HCT116 (cell line): ENCODE data around the gene SLC44A4. TPM values are rescaled to one million over a fixed set of nuclear protein-coding genes. Genes with fewer than 3 reads are reported as not detected.

ENCODE experiments used
- ATAC-seq: fragments of 200-7000 bp; cut with Tn5 transposase; 2 replicates; pipeline ENCODE4 v1.9.1; 2020; ENCODE audit warnings: mild to moderate bottlenecking, moderate library complexity
- BruUV-seq: library from RNA; stranded (reverse); fragments of 400-500 nt; replicated peaks from 2 replicates; lab custom pipeline; 2021; lab: Mats Ljungman, UMichigan
- CTCF ChIA-PET: fragments of 300-600 bp; sonication (Branson Sonifier 250); formaldehyde crosslinking; loops from one replicate; lab custom pipeline; 2021; ENCODE audit warnings: antibody characterized with exemption; lab: Charles Lee
- POLR2A ChIA-PET: fragments of 300-600, 350-600 bp; sonication (Branson Sonifier 250); formaldehyde crosslinking; loops from one replicate; lab custom pipeline; 2021; ENCODE audit warnings: antibody characterized with exemption; lab: Charles Lee
- RAD21 ChIA-PET, 2 experiments: fragments of 300-600 bp; sonication (Branson Sonifier 250); formaldehyde crosslinking; loops; one replicate each; lab custom pipeline; 2023; ENCODE audit warnings: low total read pairs in 2 of 2; ENCODE audit not compliant: uncharacterized antibody in 2 of 2, unreplicated experiment in 2 of 2, low non-redundant PET in 1 of 2; lab: Charles Lee
- DNase-seq: peaks from one replicate; pipeline ENCODE4 v3.0.0-alpha.2; 2010; ENCODE audit warnings: low read depth, low spot score
- H2AFZ ChIP-seq: fragments of 200-600 bp; shearing (Covaris generic), sonication (generic); 2 replicates; pipeline ENCODE4 v1.6.1; 2017; ENCODE audit warnings: low read depth, mixed run types, mixed read lengths, antibody characterized with exemption, low read length; ENCODE audit not compliant: poor library complexity, severe bottlenecking
- H3K27ac ChIP-seq: 2 replicates; pipeline ENCODE4 v1.5.1; 2012; ENCODE audit warnings: low read depth, low read length
- H3K27me3 ChIP-seq: fragments of 200-600 bp; sonication (generic); 2 replicates; pipeline ENCODE4 v1.6.1; 2016; ENCODE audit warnings: mixed run types, low read length, mixed read lengths; ENCODE audit not compliant: insufficient read depth
- H3K36me3 ChIP-seq, 2 experiments: fragments of 200-500 bp in 1 of 2; fragments of 200-600 bp in 1 of 2; sonication (Bioruptor generic) in 1 of 2; sonication (generic) in 1 of 2; 2 replicates each; pipeline versions ENCODE4 v1.5.1 to v1.6.1; 2014 to 2016; ENCODE audit warnings: low read length in 2 of 2, inconsistent platforms in 1 of 2, mixed read lengths in 1 of 2, mixed run types in 1 of 2; ENCODE audit not compliant: insufficient read depth in 2 of 2, control insufficient read depth in 1 of 2
- H3K4me1 ChIP-seq, 2 experiments: fragments of 200-600 bp in 1 of 2; sonication (generic) in 1 of 2; 2 replicates each; pipeline versions ENCODE4 v1.5.1 to v1.6.1; 2012 to 2017; ENCODE audit warnings: low read length in 2 of 2, inconsistent platforms in 1 of 2, mild to moderate bottlenecking in 1 of 2, mixed read lengths in 1 of 2, mixed run types in 1 of 2, moderate library complexity in 1 of 2; ENCODE audit not compliant: insufficient read depth in 2 of 2, control insufficient read depth in 1 of 2
- H3K4me2 ChIP-seq: fragments of 200-600 bp; sonication (generic); 2 replicates; pipeline ENCODE4 v1.6.1; 2017; ENCODE audit warnings: mixed run types, low read length, mixed read lengths
- H3K4me3 ChIP-seq, 2 experiments: fragments of 200-600 bp in 1 of 2; sonication (generic) in 1 of 2; replicated peaks in 1 of 2; 2 replicates each; pipeline ENCODE4 v1.5.1; 2011 to 2016; ENCODE audit warnings: low read length in 2 of 2, control low read depth in 1 of 2, low read depth in 1 of 2, mild to moderate bottlenecking in 1 of 2, mixed read lengths in 1 of 2, mixed run types in 1 of 2
- H3K79me2 ChIP-seq: fragments of 200-600 bp; sonication (generic); 2 replicates; pipeline ENCODE4 v1.6.1; 2017; ENCODE audit warnings: mild to moderate bottlenecking, mixed run types, low read length, moderate library complexity, mixed read lengths; ENCODE audit not compliant: insufficient read depth
- H3K9ac ChIP-seq: fragments of 200-600 bp; sonication (generic); 2 replicates; pipeline ENCODE4 v1.6.1; 2016; ENCODE audit warnings: low read length, mixed read lengths
- H3K9me2 ChIP-seq: fragments of 200-600 bp; sonication (generic), shearing (Covaris generic); 2 replicates; pipeline ENCODE4 v1.6.1; 2017; ENCODE audit warnings: mixed run types, mild to moderate bottlenecking, moderate library complexity; ENCODE audit not compliant: insufficient read depth
- H3K9me3 ChIP-seq, 2 experiments: fragments of 200-500 bp in 1 of 2; fragments of 200-600 bp in 1 of 2; sonication (Bioruptor generic) in 1 of 2; sonication (generic) in 1 of 2; 2 replicates each; pipeline ENCODE4 v1.6.1; 2014 to 2017; ENCODE audit warnings: low read length in 2 of 2, mixed read lengths in 2 of 2, inconsistent platforms in 1 of 2, low read depth in 1 of 2, mild to moderate bottlenecking in 1 of 2, mixed run types in 1 of 2, moderate library complexity in 1 of 2; ENCODE audit not compliant: control insufficient read depth in 1 of 2, insufficient read depth in 1 of 2
- H4K20me1 ChIP-seq: fragments of 200-600 bp; sonication (generic), shearing (Covaris generic); 2 replicates; pipeline ENCODE4 v1.6.1; 2017; ENCODE audit warnings: mixed run types, mild to moderate bottlenecking, moderate library complexity; ENCODE audit not compliant: insufficient read depth
- ATF3 ChIP-seq: IDR thresholded peaks from 2 replicates; pipeline ENCODE4 v1.6.1; 2012
- CBX3 ChIP-seq: IDR thresholded peaks from 2 replicates; pipeline ENCODE4 v1.6.1; 2012; ENCODE audit warnings: low read depth
- CEBPB ChIP-seq: IDR thresholded peaks from 2 replicates; pipeline ENCODE4 v1.6.1; 2012; ENCODE audit warnings: low read depth
- CTCF ChIP-seq, 3 experiments: fragments of 200-600 bp in 1 of 3; sonication (generic) in 1 of 3; IDR thresholded peaks in 2 of 3; conservative IDR thresholded peaks in 1 of 3; 2 replicates each; pipeline ENCODE4 v1.5.1; 2012 to 2017; ENCODE audit warnings: low read depth in 2 of 3, low read length in 2 of 3, antibody characterized with exemption in 1 of 3, borderline replicate concordance in 1 of 3, control low read depth in 1 of 3, mild to moderate bottlenecking in 1 of 3, mixed read lengths in 1 of 3, mixed run types in 1 of 3, moderate library complexity in 1 of 3; ENCODE audit not compliant: insufficient read depth in 1 of 3
- EGR1 ChIP-seq: IDR thresholded peaks from 2 replicates; pipeline ENCODE4 v1.6.1; 2012; ENCODE audit warnings: low read depth
- EZH2 ChIP-seq: fragments of 200-600 bp; sonication (generic); IDR thresholded peaks from 2 replicates; pipeline ENCODE4 v1.6.1; 2017; ENCODE audit warnings: antibody characterized with exemption, mixed run types
- EZH2phosphoT487 ChIP-seq: fragments of 200-600 bp; IDR thresholded peaks from 2 replicates; pipeline ENCODE4 v1.6.1; 2018; ENCODE audit warnings: antibody characterized with exemption, borderline replicate concordance
- FOSL1 ChIP-seq: IDR thresholded peaks from 2 replicates; pipeline ENCODE4 v1.6.1; 2012; ENCODE audit warnings: low read depth
- MAX ChIP-seq: IDR thresholded peaks from 2 replicates; pipeline ENCODE4 v1.6.1; 2012
- POLR2A ChIP-seq: IDR thresholded peaks from 2 replicates; pipeline ENCODE4 v1.7.0; 2011; ENCODE audit warnings: borderline replicate concordance; ENCODE audit not compliant: insufficient read depth, insufficient read length; ENCODE audit errors: extremely low read depth
- POLR2AphosphoS5 ChIP-seq: IDR thresholded peaks from 2 replicates; pipeline ENCODE4 v1.6.1; 2011; ENCODE audit warnings: mild to moderate bottlenecking, low read depth, low read length, moderate library complexity
- RAD21 ChIP-seq: IDR thresholded peaks from 2 replicates; pipeline ENCODE4 v1.6.1; 2012; ENCODE audit warnings: low read depth, mild to moderate bottlenecking
- SIN3A ChIP-seq: IDR thresholded peaks from 2 replicates; pipeline ENCODE4 v1.6.1; 2012; ENCODE audit warnings: low read depth
- SP1 ChIP-seq: IDR thresholded peaks from 2 replicates; pipeline ENCODE4 v1.6.1; 2012; ENCODE audit warnings: low read depth
- SRF ChIP-seq: IDR thresholded peaks from 2 replicates; pipeline ENCODE4 v1.6.1; 2012; ENCODE audit warnings: low read depth
- TCF7L2 ChIP-seq: IDR thresholded peaks from 2 replicates; pipeline ENCODE4 v1.7.0; 2011; ENCODE audit warnings: borderline replicate concordance, inconsistent platforms; ENCODE audit not compliant: insufficient read depth, insufficient read length; ENCODE audit errors: extremely low read depth
- YY1 ChIP-seq: IDR thresholded peaks from 2 replicates; pipeline ENCODE4 v1.6.1; 2011; ENCODE audit warnings: low read length, low read depth, moderate library complexity, mild to moderate bottlenecking; ENCODE audit not compliant: insufficient replicate concordance; ENCODE audit errors: extremely low read depth
- ZBTB33 ChIP-seq: IDR thresholded peaks from 2 replicates; pipeline ENCODE4 v1.6.1; 2011; ENCODE audit warnings: mild to moderate bottlenecking, low read length, moderate library complexity; ENCODE audit not compliant: insufficient replicate concordance; ENCODE audit errors: extremely low read depth
- ZFX ChIP-seq: fragments of 450-650 bp; IDR thresholded peaks from 2 replicates; pipeline ENCODE4 v1.6.1; 2017
- ZNF274 ChIP-seq: fragments of 200-500 bp; sonication (Bioruptor generic); IDR thresholded peaks from 2 replicates; pipeline ENCODE4 v1.6.1; 2014; ENCODE audit warnings: mild to moderate bottlenecking, low read depth, low read length, inconsistent platforms
- intact Hi-C: fragments of 100-400 bp; cut with micrococcal nuclease; formaldehyde crosslinking; loops from 2 replicates; pipeline ENCODE4 v1.10.0; 2022
- total RNA-seq: library from RNA; stranded (reverse); gene quantifications from one replicate; pipeline ENCODE4 v1.2.1, GENCODE V29; 2021; ENCODE audit not compliant: unreplicated experiment

The SLC44A4 gene
- total RNA-seq, 1 experiment from 2014 or later: 0.74 TPM

- Histone ChIP-seq H3K79me2 (no peaks in the 10 kb centered on the region), H3K27ac (no peak overlapping the region), H3K4me2 (no peak overlapping the region), H3K4me3 (no peak overlapping the region), H3K9ac (no peak overlapping the region), H3K4me1 (no peaks in the 10 kb centered on the region), H3K9me2 (no peaks in the 10 kb centered on the region), H3K27me3 (no peaks in the 10 kb centered on the region), H2AFZ (no peak overlapping the region), H3K9me3 (no peaks in the 10 kb centered on the region), H4K20me1 (no peaks in the 10 kb centered on the region), H3K36me3 (peaks cover 54 to 76% of the 10 kb centered on the region in 2 experiments)
- ChIA-PET CTCF (no interaction called here), POLR2A (no interaction called here), RAD21 (no interaction called here)
- no peak for DNase-seq
- no TSS peak for BruUV-seq
- intact Hi-C loops: no loop called here
- no peak for ATAC-seq
- TF ChIP-seq MAX (no peak), FOSL1 (no peak), RAD21 (no peak), ATF3 (no peak), ZFX (no peak), EZH2 (no peak), ZBTB33 (no peak), YY1 (no peak), CTCF (IDR thresholded peaks at IDR 0.05 in 2 of 3, conservative IDR thresholded peaks at IDR 0.05 in 1 of 3; ENCODE audit: borderline replicate concordance in 1 of 3, insufficient read depth in 1 of 3, low read depth in 2 of 3, low read length in 2 of 3) (no peak), SIN3A (no peak), EGR1 (no peak), EZH2phosphoT487 (no peak), CEBPB (no peak), SRF (no peak), POLR2A (no peak), ZNF274 (no peak), POLR2AphosphoS5 (no peak), CBX3 (no peak), TCF7L2 (no peak), SP1 (no peak)
Observed at GRCh38 chr6:31884528-31885035, 5.8 kb upstream of the SLC44A4 start.
